VCaP (cell line): Measurements from ENCODE around the gene ACTRT3.
"Not testable (repeated sequence)": the region's sequence is repeated elsewhere in the genome, so short reads cannot be mapped to it uniquely, and the experiment has no call there.

Experiments used
- H3K27ac ChIP-seq: fragments of 450-650 bp; 2 replicates; pipeline ENCODE4 v1.5.1; 2017
- CTCF ChIP-seq: fragments of 450-650 bp; conservative IDR thresholded peaks from 2 replicates; pipeline ENCODE4 v1.5.1; 2017; ENCODE audit warnings: mild to moderate bottlenecking, moderate library complexity

The ACTRT3 gene

GRCh38 chr3:169754711-169755110 is 14.7 kb downstream of the ACTRT3 start:
- TF ChIP-seq CTCF, result no peak
- H3K27ac ChIP-seq, result peak overlapping the region; percentile 37

GRCh38 chr3:169751875-169752274 is 17.5 kb downstream of the ACTRT3 start:
- no peak overlapping the region for H3K27ac ChIP-seq
- TF ChIP-seq CTCF, result no peak

- no peak overlapping the region for H3K27ac ChIP-seq
- no peak for TF ChIP-seq CTCF
These were observed 18.7 kb downstream of the ACTRT3 start for GRCh38 chr3:169750665-169751064.

GRCh38 chr3:169748670-169749069 is 20.7 kb downstream of the ACTRT3 start:
- no peak for TF ChIP-seq CTCF
- H3K27ac ChIP-seq, result no peak overlapping the region

- H3K27ac ChIP-seq, result no peak overlapping the region
- no peak for TF ChIP-seq CTCF
These were observed 22.4 kb downstream of the ACTRT3 start for GRCh38 chr3:169746924-169747323.

- H3K27ac ChIP-seq, result no peak overlapping the region
- TF ChIP-seq CTCF, result peak; percentile 82
These were observed 24.9 kb downstream of the ACTRT3 start for GRCh38 chr3:169744366-169745054.

GRCh38 chr3:169739067-169739466 is 30.3 kb downstream of the ACTRT3 start:
- TF ChIP-seq CTCF, result no peak
- H3K27ac ChIP-seq, result no peak overlapping the region

- not testable (repeated sequence) for H3K27ac ChIP-seq
These were observed 37.5 kb downstream of the ACTRT3 start for GRCh38 chr3:169731857-169732256.
